HL-60 (cell line): ENCODE results near the gene SIX4.
"Not testable (repeated sequence)": the region's sequence is repeated elsewhere in the genome, so short reads cannot be mapped to it uniquely, and the experiment has no call there.

Experiments used
- DNase-seq, 2 experiments: peaks; one replicate each; pipeline ENCODE4 v3.0.0-alpha.2; 2010 to 2020; ENCODE audit warnings: low read depth in 1 of 2, low spot score in 1 of 2
- H3K27ac ChIP-seq: fragments of 250-450 bp; sonication (Bioruptor Pico); replicated peaks from 2 replicates; pipeline ENCODE4 v1.5.1; 2020; ENCODE audit warnings: mild to moderate bottlenecking, moderate library complexity
- H3K27me3 ChIP-seq: fragments of 250-450 bp; sonication (Bioruptor Pico); 2 replicates; pipeline ENCODE4 v1.5.1; 2021; ENCODE audit warnings: mild to moderate bottlenecking, moderate library complexity; ENCODE audit not compliant: insufficient read depth, poor library complexity, severe bottlenecking
- H3K4me3 ChIP-seq: replicated peaks from 2 replicates; pipeline ENCODE4 v1.5.1; 2011; ENCODE audit warnings: mild to moderate bottlenecking, control low read depth, low read length; ENCODE audit not compliant: insufficient read depth
- CTCF ChIP-seq: IDR thresholded peaks from one replicate; pipeline ENCODE4 v1.5.1; 2011; ENCODE audit warnings: low read length, control low read depth, inconsistent platforms; ENCODE audit not compliant: insufficient read depth
- GABPA ChIP-seq: IDR thresholded peaks from 2 replicates; pipeline ENCODE4 v1.6.1; 2012; ENCODE audit warnings: low read depth
- POLR2AphosphoS5 ChIP-seq: IDR thresholded peaks from 2 replicates; pipeline ENCODE4 v1.6.1; 2012; ENCODE audit warnings: low read depth
- REST ChIP-seq: IDR thresholded peaks from 2 replicates; pipeline ENCODE4 v1.6.1; 2012; ENCODE audit warnings: low read depth; ENCODE audit not compliant: insufficient replicate concordance
- SPI1 ChIP-seq: IDR thresholded peaks from 2 replicates; pipeline ENCODE4 v1.6.1; 2012; ENCODE audit warnings: low read depth, mild to moderate bottlenecking, borderline replicate concordance

Gene SIX4

GRCh38 chr14:60732840-60733483, 8.8 kb upstream of the SIX4 start:
- Histone ChIP-seq H3K27ac (no peak overlapping the region), H3K4me3 (no peak overlapping the region), H3K27me3 (no peaks in the 10 kb centered on the region)
- TF ChIP-seq GABPA (no peak), REST (no peak), POLR2AphosphoS5 (no peak), SPI1 (no peak), CTCF (no peak)
- DNase-seq: no peak

GRCh38 chr14:60731291-60731690, 7.1 kb upstream of the SIX4 start:
- H3K4me3 ChIP-seq, H3K27ac ChIP-seq, H3K27me3 ChIP-seq, DNase-seq: not testable (repeated sequence)

- Histone ChIP-seq H3K27ac (no peak overlapping the region), H3K27me3 (peaks cover 60% of the 10 kb centered on the region), H3K4me3 (peak overlapping the region; percentile 74)
- no peak for TF ChIP-seq GABPA
- TF ChIP-seq SPI1: no peak
- no peak for TF ChIP-seq REST
- TF ChIP-seq CTCF: no peak
- no peak for TF ChIP-seq POLR2AphosphoS5
- DNase-seq: peak in 1 of 2 experiments; percentile 37
Measured at GRCh38 chr14:60723116-60723906, 840 bp downstream of the SIX4 start.

GRCh38 chr14:60722357-60723115, 1.6 kb downstream of the SIX4 start:
- H3K4me3 ChIP-seq: peak overlapping the region; percentile 74
- TF ChIP-seq GABPA (no peak), REST (no peak), POLR2AphosphoS5 (no peak), CTCF (no peak), SPI1 (no peak)
- peak in 1 of 2 experiments; percentile 22 for DNase-seq
- no peak overlapping the region for H3K27ac ChIP-seq
- H3K27me3 ChIP-seq: peaks cover 63% of the 10 kb centered on the region
